Neuronal stem cell (in vitro differentiated cells): ENCODE data around the gene FYN.

ENCODE experiments used
- DNase-seq: peaks from one replicate; pipeline ENCODE4 v3.0.0-alpha.2; 2013; ENCODE audit warnings: low spot score
- H2AFZ ChIP-seq: one replicate; pipeline ENCODE4 v1.6.1; 2013; ENCODE audit warnings: mild to moderate bottlenecking, low read length, inconsistent platforms
- H2AK5ac ChIP-seq: 2 replicates; pipeline ENCODE4 v1.6.1; 2013; ENCODE audit warnings: low read depth, mild to moderate bottlenecking, inconsistent platforms, low read length, moderate library complexity, mixed read lengths
- H2BK120ac ChIP-seq: 2 replicates; pipeline ENCODE4 v1.6.1; 2013; ENCODE audit warnings: low read depth, mild to moderate bottlenecking, inconsistent platforms, low read length, moderate library complexity, mixed read lengths
- H2BK12ac ChIP-seq: one replicate; pipeline ENCODE4 v1.6.1; 2013; ENCODE audit warnings: low read length, inconsistent platforms
- H2BK15ac ChIP-seq: 2 replicates; pipeline ENCODE4 v1.6.1; 2013; ENCODE audit warnings: mild to moderate bottlenecking, low read length, inconsistent platforms, mixed read lengths
- H2BK5ac ChIP-seq: one replicate; pipeline ENCODE4 v1.6.1; 2013; ENCODE audit warnings: inconsistent platforms, mild to moderate bottlenecking, low read length, moderate library complexity
- H3K14ac ChIP-seq: one replicate; pipeline ENCODE4 v1.6.1; 2013; ENCODE audit warnings: low read length, inconsistent platforms
- H3K18ac ChIP-seq: 2 replicates; pipeline ENCODE4 v1.6.1; 2013; ENCODE audit warnings: low read length, inconsistent platforms
- H3K23ac ChIP-seq: 2 replicates; pipeline ENCODE4 v1.6.1; 2013; ENCODE audit warnings: low read depth, mild to moderate bottlenecking, mixed read lengths, low read length, inconsistent platforms; ENCODE audit not compliant: poor library complexity
- H3K27ac ChIP-seq: replicated peaks from 3 replicates; pipeline ENCODE4 v1.5.1; 2013; ENCODE audit warnings: low read length, inconsistent platforms
- H3K27me3 ChIP-seq, 3 experiments: 2 replicates each; pipeline ENCODE4 v1.6.1; 2013; ENCODE audit warnings: low read length in 3 of 3, mild to moderate bottlenecking in 2 of 3, inconsistent platforms in 1 of 3, low read depth in 1 of 3, mixed read lengths in 1 of 3, moderate library complexity in 1 of 3; ENCODE audit not compliant: control insufficient read depth in 3 of 3, insufficient read depth in 3 of 3
- H3K36me3 ChIP-seq, 2 donors: replicated peaks in 1 of 2; 2 replicates each; pipeline ENCODE4 v1.6.1; 2013; ENCODE audit warnings: low read length in 2 of 2; ENCODE audit not compliant: control insufficient read depth in 2 of 2, insufficient read depth in 2 of 2
- H3K4ac ChIP-seq: 2 replicates; pipeline ENCODE4 v1.6.1; 2013; ENCODE audit warnings: inconsistent platforms, mild to moderate bottlenecking, low read length, moderate library complexity
- H3K4me1 ChIP-seq, 2 donors: 1 replicate in 1 of 2; 2 replicates in 1 of 2; pipeline ENCODE4 v1.6.1; 2013; ENCODE audit warnings: low read length in 2 of 2, low read depth in 1 of 2; ENCODE audit not compliant: control insufficient read depth in 2 of 2, insufficient read depth in 1 of 2
- H3K4me2 ChIP-seq: one replicate; pipeline ENCODE4 v1.6.1; 2013; ENCODE audit warnings: mild to moderate bottlenecking, low read length, inconsistent platforms; ENCODE audit not compliant: insufficient read depth, poor library complexity, severe bottlenecking
- H3K4me3 ChIP-seq, 2 donors: 2 replicates each; pipeline ENCODE4 v1.5.1; 2013; ENCODE audit warnings: low read length in 2 of 2, mild to moderate bottlenecking in 2 of 2, inconsistent platforms in 1 of 2, moderate library complexity in 1 of 2
- H3K79me1 ChIP-seq: one replicate; pipeline ENCODE4 v1.6.1; 2013; ENCODE audit warnings: low read depth, mild to moderate bottlenecking, inconsistent platforms, low read length, moderate library complexity
- H3K9ac ChIP-seq: one replicate; pipeline ENCODE4 v1.6.1; 2013; ENCODE audit warnings: mild to moderate bottlenecking, low read depth, low read length, inconsistent platforms; ENCODE audit not compliant: poor library complexity
- H3K9me3 ChIP-seq, 2 donors: replicated peaks in 1 of 2; 2 replicates each; pipeline versions ENCODE3 to v1.6.1; 2013; ENCODE audit warnings: low read length in 2 of 2, mild to moderate bottlenecking in 2 of 2, inconsistent platforms in 1 of 2, low read depth in 1 of 2, mixed read lengths in 1 of 2, moderate library complexity in 1 of 2; ENCODE audit not compliant: control insufficient read depth in 2 of 2, insufficient read depth in 1 of 2
- H4K8ac ChIP-seq: one replicate; pipeline ENCODE4 v1.6.1; 2013; ENCODE audit warnings: low read depth, mild to moderate bottlenecking, inconsistent platforms, low read length, moderate library complexity
- H4K91ac ChIP-seq: one replicate; pipeline ENCODE4 v1.6.1; 2013; ENCODE audit warnings: low read length, low read depth, mild to moderate bottlenecking, inconsistent platforms; ENCODE audit not compliant: poor library complexity
- WGBS, 2 donors: extraction: QIAGEN DNeasy Blood & Tissue Kit; methylation state at CpG; one replicate each; pipeline ENCODE4 v1.1.7; 2013; ENCODE audit warnings: missing lambda C conversion rate in 2 of 2, mixed read lengths in 1 of 2; ENCODE audit not compliant: insufficient read length in 2 of 2, insufficient replicate concordance in 1 of 2; ENCODE audit errors: extremely low coverage in 2 of 2; 5-methylcytosine and 5-hydroxymethylcytosine counted together

Gene FYN

GRCh38 chr6:111771629-111772028, 101.6 kb downstream of the FYN start:
- H2BK120ac ChIP-seq: no peak overlapping the region
- no peak overlapping the region for H3K27ac ChIP-seq
- no peak overlapping the region for H3K4me3 ChIP-seq
- peaks cover 0 to 10% of the 10 kb centered on the region in 2 donors for H3K9me3 ChIP-seq
- H2AK5ac ChIP-seq: no peak overlapping the region
- H3K36me3 ChIP-seq: peaks cover 2 to 85% of the 10 kb centered on the region in 2 donors
- H2AFZ ChIP-seq: no peak overlapping the region
- WGBS, 2 donors: no CpG with 5 or more reads among the region's 5 CpGs
- no peaks in the 10 kb centered on the region for H3K27me3 ChIP-seq
- no peak overlapping the region for H3K9ac ChIP-seq
- no peak overlapping the region for H4K8ac ChIP-seq
- no peak overlapping the region for H3K4me2 ChIP-seq
- no peak for DNase-seq
- H3K4ac ChIP-seq: no peak overlapping the region
- H2BK12ac ChIP-seq: no peak overlapping the region
- H2BK15ac ChIP-seq: no peak overlapping the region
- H3K79me1 ChIP-seq: no peaks in the 10 kb centered on the region
- peaks cover 0 to 9% of the 10 kb centered on the region in 2 donors for H3K4me1 ChIP-seq
- H3K18ac ChIP-seq: no peak overlapping the region
- no peak overlapping the region for H4K91ac ChIP-seq
- H3K14ac ChIP-seq: no peak overlapping the region
- H3K23ac ChIP-seq: no peak overlapping the region
- no peak overlapping the region for H2BK5ac ChIP-seq

GRCh38 chr6:111771094-111771432, 102.2 kb downstream of the FYN start:
- no peak overlapping the region for H3K4me2 ChIP-seq
- H2BK5ac ChIP-seq: no peak overlapping the region
- no peak for DNase-seq
- H2BK12ac ChIP-seq: no peak overlapping the region
- no peaks in the 10 kb centered on the region for H3K27me3 ChIP-seq
- no peak overlapping the region for H3K4me3 ChIP-seq
- H3K18ac ChIP-seq: no peak overlapping the region
- no peak overlapping the region for H2AK5ac ChIP-seq
- H3K27ac ChIP-seq: no peak overlapping the region
- peaks cover 2 to 85% of the 10 kb centered on the region in 2 donors for H3K36me3 ChIP-seq
- H4K91ac ChIP-seq: no peak overlapping the region
- no peak overlapping the region for H4K8ac ChIP-seq
- H3K9ac ChIP-seq: no peak overlapping the region
- H2AFZ ChIP-seq: no peak overlapping the region
- no peak overlapping the region for H3K14ac ChIP-seq
- no peak overlapping the region for H3K4ac ChIP-seq
- H3K9me3 ChIP-seq: peaks cover 0 to 12% of the 10 kb centered on the region in 2 donors
- H3K79me1 ChIP-seq: no peaks in the 10 kb centered on the region
- H2BK120ac ChIP-seq: no peak overlapping the region
- no peak overlapping the region for H3K23ac ChIP-seq
- H3K4me1 ChIP-seq: peaks cover 0 to 11% of the 10 kb centered on the region in 2 donors
- no peak overlapping the region for H2BK15ac ChIP-seq

- Histone ChIP-seq H3K27me3 (no peaks in the 10 kb centered on the region), H3K79me1 (no peaks in the 10 kb centered on the region), H2BK120ac (no peak overlapping the region), H2AFZ (no peak overlapping the region), H3K4me3 (no peak overlapping the region), H3K18ac (no peak overlapping the region), H3K27ac (no peak overlapping the region), H3K4me1 (peaks cover 0 to 12% of the 10 kb centered on the region in 2 donors), H3K36me3 (peaks cover 2 to 84% of the 10 kb centered on the region in 2 donors), H4K91ac (no peak overlapping the region), H3K9me3 (peaks cover 0 to 18% of the 10 kb centered on the region in 2 donors), H3K14ac (no peak overlapping the region), H2BK15ac (no peak overlapping the region), H3K4ac (no peak overlapping the region), H2AK5ac (no peak overlapping the region), H3K9ac (no peak overlapping the region), H3K4me2 (no peak overlapping the region), H4K8ac (no peak overlapping the region), H2BK12ac (no peak overlapping the region), H2BK5ac (no peak overlapping the region), H3K23ac (no peak overlapping the region)
- no peak for DNase-seq
- WGBS, 2 donors: no CpG with 5 or more reads among the region's 6 CpGs
Measured at GRCh38 chr6:111770263-111771093, 102.8 kb downstream of the FYN start.

- Histone ChIP-seq H2BK15ac (no peak overlapping the region), H3K9me3 (peaks cover 0 to 26% of the 10 kb centered on the region in 2 donors), H4K91ac (no peak overlapping the region), H2AFZ (no peak overlapping the region), H3K4me1 (peaks cover 0 to 20% of the 10 kb centered on the region in 2 donors), H3K27me3 (no peaks in the 10 kb centered on the region), H3K4me2 (no peak overlapping the region), H3K27ac (no peak overlapping the region), H3K36me3 (peaks cover 0 to 84% of the 10 kb centered on the region in 2 donors), H3K23ac (no peak overlapping the region), H4K8ac (no peak overlapping the region), H2AK5ac (no peak overlapping the region), H2BK5ac (no peak overlapping the region), H3K9ac (no peak overlapping the region), H3K4ac (no peak overlapping the region), H2BK12ac (no peak overlapping the region), H3K79me1 (no peaks in the 10 kb centered on the region), H3K18ac (no peak overlapping the region), H2BK120ac (no peak overlapping the region), H3K4me3 (no peak overlapping the region), H3K14ac (no peak overlapping the region)
- no CpG with 5 or more reads among the region's 1 CpG for WGBS, 2 donors
- no peak for DNase-seq
Measured at GRCh38 chr6:111769365-111770152, 103.7 kb downstream of the FYN start.
